ENCODE results near the gene BRSK2. TPM values are rescaled to one million over a fixed set of nuclear protein-coding genes. Genes with fewer than 3 reads are reported as not detected.
"Not testable (repeated sequence)": the region's sequence is repeated elsewhere in the genome, so short reads cannot be mapped to it uniquely, and the experiment has no call there.

BRSK2 gene
- total and polyA plus RNA-seq, 12 donors = 0.13 to 2.3 (median 0.44) TPM; not detected in 1

- peaks cover 0 to 24% (median 11%) of the 10 kb centered on the region in 11 donors for H3K9me3 ChIP-seq
- no peaks in the 10 kb centered on the region for H3K36me3 ChIP-seq
- ATAC-seq (no peak), DNase-seq (no peak)
- H3K4me1 ChIP-seq = no peaks in the 10 kb centered on the region
- 86 to 93% methylated on average over 25 to 26 of the region's 36 CpGs for WGBS, 2 donors
- H3K4me3 ChIP-seq = no peak overlapping the region
- TF ChIP-seq CTCF (IDR thresholded peaks at IDR 0.05) = no peak
- H3K27me3 ChIP-seq = peaks cover 0 to 11% (median 5%) of the 10 kb centered on the region in 7 donors
- intact Hi-C loops (cut with DNase I) = loop anchor here in 1 of 10 donors (10.0 kb wide), 1 partner anchor 138 kb away; no protein-coding TSS in a partner anchor
- no peak overlapping the region for H3K27ac ChIP-seq
These were observed 22.8 kb downstream of the BRSK2 start for GRCh38 chr11:1412377-1413095.

- DNase-seq = no peak
- Histone ChIP-seq H3K4me3 (no peak overlapping the region), H3K27me3 (peaks cover 0 to 11% (median 5%) of the 10 kb centered on the region in 7 donors), H3K27ac (no peak overlapping the region), H3K4me1 (no peaks in the 10 kb centered on the region), H3K9me3 (peaks cover 0 to 44% (median 25%) of the 10 kb centered on the region in 11 donors), H3K36me3 (no peaks in the 10 kb centered on the region)
- ATAC-seq = no peak
- TF ChIP-seq CTCF (IDR thresholded peaks at IDR 0.05) = no peak
- 86 to 94% methylated on average over 22 of the region's 22 CpGs for WGBS, 2 donors
- intact Hi-C loops (cut with DNase I) = loop anchor here in 1 of 10 donors (10.0 kb wide), 1 partner anchor 140 kb away; no protein-coding TSS in a partner anchor
These were observed 24.9 kb downstream of the BRSK2 start for GRCh38 chr11:1414650-1415049.

- intact Hi-C loops (cut with DNase I) = loop anchor here in 1 of 10 donors (10.0 kb wide), 1 partner anchor 141 kb away; no protein-coding TSS in a partner anchor
- H3K4me3 ChIP-seq = no peak overlapping the region
- H3K27me3 ChIP-seq = peaks cover 0 to 9% (median 3%) of the 10 kb centered on the region in 7 donors
- no peak for ATAC-seq
- no peak for DNase-seq
- WGBS, 2 donors = 87 to 89% methylated on average over 7 of the region's 7 CpGs
- no peak overlapping the region for H3K27ac ChIP-seq
- no peaks in the 10 kb centered on the region for H3K4me1 ChIP-seq
- peaks cover 0 to 52% (median 30%) of the 10 kb centered on the region in 11 donors for H3K9me3 ChIP-seq
- no peak for TF ChIP-seq CTCF (IDR thresholded peaks at IDR 0.05)
- H3K36me3 ChIP-seq = no peaks in the 10 kb centered on the region
These were observed 25.9 kb downstream of the BRSK2 start for GRCh38 chr11:1415631-1416030.

- DNase-seq, H3K4me3 ChIP-seq, H3K27ac ChIP-seq, ATAC-seq, H3K36me3 ChIP-seq, H3K27me3 ChIP-seq, H3K4me1 ChIP-seq: not testable (repeated sequence)
- 96% methylated on average over 1 of the region's 1 CpG for WGBS, 2 donors
- peaks cover 0 to 54% (median 30%) of the 10 kb centered on the region in 11 donors for H3K9me3 ChIP-seq
- intact Hi-C loops (cut with DNase I) = loop anchor here in 1 of 10 donors (10.0 kb wide), 1 partner anchor 143 kb away; no protein-coding TSS in a partner anchor
These were observed 28.6 kb downstream of the BRSK2 start for GRCh38 chr11:1418192-1418795.

Data from heart right ventricle (tissue), 16 donors.